ENCODE measurements around the gene SEMG2.

Gene SEMG2

DNA sequence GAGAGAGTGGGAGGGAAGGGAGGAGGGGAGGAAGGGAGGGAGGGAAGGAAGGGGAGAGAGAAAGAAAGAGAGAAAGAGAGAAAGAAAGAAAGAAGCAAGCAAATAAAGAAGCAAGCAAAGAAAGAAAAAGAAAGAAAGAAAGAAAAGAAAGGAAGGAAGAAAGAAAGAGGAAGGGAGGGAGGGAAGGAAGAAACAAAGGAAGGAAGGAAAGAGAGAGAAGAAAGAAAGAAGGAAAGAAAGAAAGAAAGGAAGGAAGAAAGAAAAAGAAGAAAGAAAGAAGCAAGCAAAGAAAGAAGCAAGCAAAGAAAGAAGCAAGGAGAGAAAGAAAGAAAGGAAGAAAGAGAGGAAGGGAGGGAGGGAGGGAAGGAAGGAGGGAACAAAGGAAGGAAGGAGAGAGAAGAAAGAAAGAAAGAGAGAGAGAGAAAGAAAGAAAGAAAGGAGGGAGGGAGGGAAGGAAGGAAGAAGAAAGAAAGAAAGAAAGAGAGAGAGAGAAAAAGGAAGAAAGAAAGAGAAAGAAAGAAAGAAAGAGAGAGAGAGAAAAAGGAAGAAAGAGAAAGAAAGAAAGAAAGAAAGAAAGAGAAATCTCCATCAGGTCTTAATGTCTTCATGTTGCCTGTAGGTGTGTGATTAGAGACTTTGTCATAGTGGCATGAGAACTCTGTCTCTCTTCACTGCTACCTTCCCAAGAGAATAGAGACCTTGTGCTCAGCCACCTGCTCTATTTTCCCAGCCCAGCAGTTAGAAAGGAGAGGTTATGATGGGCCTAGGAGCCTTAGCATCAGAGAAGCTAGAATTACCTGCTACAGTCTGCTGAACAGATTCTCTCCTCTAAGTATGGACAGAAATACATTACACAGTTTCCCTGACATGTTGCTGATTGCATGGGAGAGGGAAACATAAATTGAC is 9.4 kb upstream of the SEMG2 start:
- DNase-seq (no peak), ATAC-seq (no peak)
- Mint-ChIP-seq H3K36me3 (ENCODE audit: low read depth) (no peaks in the 10 kb centered on the region), H3K9me3 (no peaks in the 10 kb centered on the region), H3K27me3 (peaks cover 24% of the 10 kb centered on the region), H3K27ac (no peak overlapping the region), H3K4me3 (no peak overlapping the region), H3K4me1 (no peaks in the 10 kb centered on the region)

DNA sequence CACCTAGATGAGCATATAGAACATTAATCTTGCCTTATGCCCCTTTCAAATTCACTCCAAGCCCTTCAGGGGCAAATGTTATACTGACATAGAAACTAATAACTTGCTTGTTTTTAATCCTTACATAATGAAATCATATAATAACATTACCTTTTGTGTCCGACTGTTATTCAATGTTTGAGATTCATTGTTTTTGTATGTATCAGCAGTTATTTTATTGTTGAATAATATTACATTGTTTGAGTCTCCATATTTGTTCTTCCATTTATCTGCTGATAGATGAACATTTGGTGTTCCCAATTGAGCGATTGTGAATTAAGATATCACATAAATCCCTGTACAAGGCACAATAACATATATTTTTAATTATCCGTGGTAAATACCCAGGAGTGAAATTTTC is 8.3 kb upstream of the SEMG2 start:
- no peak overlapping the region for H3K27ac Mint-ChIP-seq
- H3K4me3 Mint-ChIP-seq, result no peak overlapping the region
- ATAC-seq (no peak), DNase-seq (no peak)
- H3K36me3 Mint-ChIP-seq (ENCODE audit: low read depth), result no peaks in the 10 kb centered on the region
- peaks cover 18% of the 10 kb centered on the region for H3K27me3 Mint-ChIP-seq
- H3K4me1 Mint-ChIP-seq, result no peaks in the 10 kb centered on the region
- H3K9me3 Mint-ChIP-seq, result no peaks in the 10 kb centered on the region

DNA sequence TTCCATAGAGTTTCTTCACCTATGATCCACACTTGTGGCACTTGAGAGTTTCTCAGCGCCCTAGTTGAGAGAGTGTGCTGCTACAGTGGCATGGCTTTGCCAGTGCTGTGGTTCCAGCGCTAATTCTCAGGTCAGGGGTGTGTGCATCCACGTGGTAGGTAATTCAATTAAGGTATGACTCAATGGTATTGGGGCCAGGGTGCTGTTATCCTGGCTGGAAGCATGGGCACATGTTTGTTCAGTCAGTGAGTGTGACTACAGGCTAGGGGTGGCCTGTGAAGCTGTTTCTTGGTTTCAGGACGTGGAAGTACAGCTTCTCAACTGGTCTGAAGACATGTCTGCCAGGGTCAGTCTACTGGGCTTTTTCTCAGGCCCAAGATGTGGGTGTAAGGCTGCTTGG is 3.0 kb upstream of the SEMG2 start:
- Mint-ChIP-seq H3K27ac (no peak overlapping the region), H3K9me3 (no peaks in the 10 kb centered on the region), H3K27me3 (peaks cover 25% of the 10 kb centered on the region), H3K36me3 (ENCODE audit: low read depth) (no peaks in the 10 kb centered on the region), H3K4me1 (no peaks in the 10 kb centered on the region), H3K4me3 (no peak overlapping the region)
- DNase-seq (no peak), ATAC-seq (no peak)

GRCh38 chr20:45218636-45219035 is 2.5 kb upstream of the SEMG2 start:
- H3K27me3 Mint-ChIP-seq, result peaks cover 25% of the 10 kb centered on the region
- DNase-seq (no peak), ATAC-seq (no peak)
- H3K36me3 Mint-ChIP-seq (ENCODE audit: low read depth), result no peaks in the 10 kb centered on the region
- H3K27ac Mint-ChIP-seq, result no peak overlapping the region
- no peak overlapping the region for H3K4me3 Mint-ChIP-seq
- H3K9me3 Mint-ChIP-seq, result no peaks in the 10 kb centered on the region
- H3K4me1 Mint-ChIP-seq, result no peaks in the 10 kb centered on the region

GRCh38 chr20:45223136-45223535 is 2.0 kb downstream of the SEMG2 start:
- DNase-seq (no peak), ATAC-seq (no peak)
- Mint-ChIP-seq H3K36me3 (ENCODE audit: low read depth) (no peaks in the 10 kb centered on the region), H3K27ac (no peak overlapping the region), H3K4me1 (no peaks in the 10 kb centered on the region), H3K9me3 (no peaks in the 10 kb centered on the region), H3K4me3 (no peak overlapping the region), H3K27me3 (peaks cover 30% of the 10 kb centered on the region)

- Mint-ChIP-seq H3K9me3 (no peaks in the 10 kb centered on the region), H3K4me1 (no peaks in the 10 kb centered on the region), H3K4me3 (no peak overlapping the region), H3K27me3 (peaks cover 21% of the 10 kb centered on the region), H3K36me3 (ENCODE audit: low read depth) (no peaks in the 10 kb centered on the region), H3K27ac (no peak overlapping the region)
- ATAC-seq (no peak), DNase-seq (no peak)
Measured at GRCh38 chr20:45226287-45226686, 5.1 kb downstream of the SEMG2 start.

DNA sequence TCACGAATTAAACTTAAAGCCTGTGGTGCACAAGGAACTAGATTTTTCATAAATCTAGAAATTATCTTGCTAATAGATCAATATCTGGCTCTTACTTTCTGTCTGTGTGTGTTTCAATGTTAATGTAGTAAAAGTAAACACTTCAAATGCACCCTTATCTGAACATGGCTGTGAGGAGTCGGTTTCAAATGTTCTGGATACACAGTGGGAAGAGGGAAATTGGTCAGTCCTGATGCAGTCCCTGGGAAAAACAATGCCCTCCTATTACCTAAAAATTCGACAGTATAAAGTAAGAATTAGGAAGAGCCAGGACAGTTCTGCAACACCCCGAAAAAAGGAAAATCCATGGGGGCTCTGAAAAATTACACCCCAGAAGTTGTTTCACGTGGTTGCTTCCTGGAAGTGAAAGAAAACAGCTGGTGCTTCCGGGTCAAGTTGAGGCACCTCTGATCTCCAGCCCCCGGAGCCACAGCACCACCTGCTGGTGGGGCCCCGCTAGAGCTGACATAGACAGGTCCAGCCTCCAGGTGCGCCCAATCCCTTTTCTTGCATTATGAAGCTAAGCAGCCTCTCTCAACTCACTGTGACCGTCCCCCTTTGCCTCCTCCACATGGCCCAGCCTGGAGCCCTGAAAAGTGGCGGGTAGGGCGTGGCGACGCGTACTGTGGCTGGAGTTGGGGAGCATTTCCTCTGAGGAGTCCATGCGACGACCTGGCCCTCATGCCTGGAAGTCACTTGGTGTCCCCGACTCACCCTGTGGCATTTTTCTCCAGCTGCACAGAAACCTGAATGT is 8.3 kb downstream of the SEMG2 start:
- DNase-seq (peak; percentile 71), ATAC-seq (peak; percentile 52)
- Mint-ChIP-seq H3K27ac (no peak overlapping the region), H3K9me3 (peaks cover 6% of the 10 kb centered on the region), H3K4me1 (no peaks in the 10 kb centered on the region), H3K36me3 (ENCODE audit: low read depth) (no peaks in the 10 kb centered on the region), H3K27me3 (peaks cover 17% of the 10 kb centered on the region), H3K4me3 (no peak overlapping the region)

GRCh38 chr20:45230631-45231030 is 9.5 kb downstream of the SEMG2 start:
- H3K4me3 Mint-ChIP-seq, result no peak overlapping the region

GRCh38 chr20:45235995-45236394 is 14.8 kb downstream of the SEMG2 start:
- Mint-ChIP-seq H3K4me1 (no peaks in the 10 kb centered on the region), H3K36me3 (ENCODE audit: low read depth) (no peaks in the 10 kb centered on the region), H3K27ac (no peak overlapping the region), H3K9me3 (peaks cover 7% of the 10 kb centered on the region), H3K4me3 (no peak overlapping the region), H3K27me3 (peaks cover 29% of the 10 kb centered on the region)
- DNase-seq (no peak), ATAC-seq (no peak)

More at GRCh38 chr20:45230631-45231030, 9.5 kb downstream of the SEMG2 start:
- Mint-ChIP-seq H3K9me3 (peaks cover 7% of the 10 kb centered on the region), H3K27ac (no peak overlapping the region), H3K27me3 (peaks cover 14% of the 10 kb centered on the region), H3K4me1 (no peaks in the 10 kb centered on the region), H3K36me3 (ENCODE audit: low read depth) (no peaks in the 10 kb centered on the region)
- ATAC-seq (no peak), DNase-seq (no peak)

- H3K36me3 Mint-ChIP-seq (ENCODE audit: low read depth), result no peaks in the 10 kb centered on the region
- H3K27me3 Mint-ChIP-seq, result peaks cover 37% of the 10 kb centered on the region
- no peak overlapping the region for H3K27ac Mint-ChIP-seq
- no peak for DNase-seq
- no peak for ATAC-seq
- peaks cover 7% of the 10 kb centered on the region for H3K9me3 Mint-ChIP-seq
- no peaks in the 10 kb centered on the region for H3K4me1 Mint-ChIP-seq
- no peak overlapping the region for H3K4me3 Mint-ChIP-seq
Measured at GRCh38 chr20:45238139-45238538, 17.0 kb downstream of the SEMG2 start.

DNA sequence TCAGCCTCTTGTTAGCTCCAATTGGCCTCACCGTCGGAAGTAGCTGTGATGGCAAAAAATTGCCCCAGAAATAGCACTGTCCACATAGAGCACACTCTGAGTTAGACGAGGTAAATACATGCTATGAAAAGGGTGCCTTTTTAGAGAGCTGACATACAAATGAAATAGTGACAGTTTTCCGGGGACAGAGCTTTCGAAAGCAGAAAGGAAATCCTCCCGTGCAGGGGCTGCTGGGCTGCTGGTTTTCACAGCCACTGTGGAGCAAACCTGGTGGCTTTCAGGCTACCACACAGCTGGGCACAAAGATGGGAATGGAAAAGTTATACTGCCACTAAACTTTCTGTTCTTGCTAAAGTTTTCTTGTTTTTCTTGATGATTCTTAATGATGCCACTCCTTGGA is 24.9 kb downstream of the SEMG2 start:
- Mint-ChIP-seq H3K9me3 (no peaks in the 10 kb centered on the region), H3K27me3 (peaks cover 60% of the 10 kb centered on the region), H3K36me3 (ENCODE audit: low read depth) (no peaks in the 10 kb centered on the region), H3K4me1 (no peaks in the 10 kb centered on the region), H3K27ac (no peak overlapping the region), H3K4me3 (no peak overlapping the region)
- ATAC-seq, result no peak
- DNase-seq, result no peak

DNA sequence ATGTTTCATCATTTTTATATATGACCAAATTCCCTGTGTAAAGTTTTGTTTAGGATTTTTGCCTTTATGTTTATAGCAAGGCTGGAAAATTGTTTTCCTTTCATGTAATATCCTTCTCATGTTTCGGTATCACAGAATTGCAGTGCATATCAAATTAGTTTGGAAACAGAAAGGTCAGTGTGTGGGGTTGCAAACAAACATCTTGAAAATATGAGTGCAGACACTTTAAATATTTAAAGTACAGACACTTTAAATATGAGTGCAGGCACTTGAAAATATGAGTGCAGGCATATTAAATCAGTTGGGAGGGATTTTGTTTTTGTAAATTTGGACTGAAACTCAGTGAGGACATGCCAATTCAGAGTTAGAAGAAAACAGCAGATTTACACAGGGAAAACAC is 26.7 kb downstream of the SEMG2 start:
- Mint-ChIP-seq H3K36me3 (ENCODE audit: low read depth) (no peaks in the 10 kb centered on the region), H3K9me3 (no peaks in the 10 kb centered on the region), H3K4me1 (no peaks in the 10 kb centered on the region), H3K4me3 (no peak overlapping the region), H3K27ac (no peak overlapping the region), H3K27me3 (peaks cover 69% of the 10 kb centered on the region)
- ATAC-seq, result no peak
- DNase-seq, result no peak

- H3K27ac Mint-ChIP-seq, result no peak overlapping the region
- ATAC-seq (no peak), DNase-seq (no peak)
- no peaks in the 10 kb centered on the region for H3K36me3 Mint-ChIP-seq (ENCODE audit: low read depth)
- no peaks in the 10 kb centered on the region for H3K4me1 Mint-ChIP-seq
- no peak overlapping the region for H3K4me3 Mint-ChIP-seq
- H3K27me3 Mint-ChIP-seq, result peaks cover 62% of the 10 kb centered on the region
- H3K9me3 Mint-ChIP-seq, result no peaks in the 10 kb centered on the region
Measured at GRCh38 chr20:45248609-45249008, 27.4 kb downstream of the SEMG2 start.

GRCh38 chr20:45251884-45252560 is 30.8 kb downstream of the SEMG2 start:
- Mint-ChIP-seq H3K9me3 (no peaks in the 10 kb centered on the region), H3K27ac (no peak overlapping the region), H3K4me3 (no peak overlapping the region), H3K27me3 (peaks cover 45% of the 10 kb centered on the region), H3K4me1 (no peaks in the 10 kb centered on the region), H3K36me3 (ENCODE audit: low read depth) (no peaks in the 10 kb centered on the region)
- no peak for DNase-seq
- no peak for ATAC-seq

GRCh38 chr20:45253261-45253660 is 32.1 kb downstream of the SEMG2 start:
- H3K4me1 Mint-ChIP-seq, result no peaks in the 10 kb centered on the region
- no peak for DNase-seq
- no peak for ATAC-seq
- no peaks in the 10 kb centered on the region for H3K9me3 Mint-ChIP-seq
- peaks cover 35% of the 10 kb centered on the region for H3K27me3 Mint-ChIP-seq
- no peak overlapping the region for H3K4me3 Mint-ChIP-seq
- H3K36me3 Mint-ChIP-seq (ENCODE audit: low read depth), result no peaks in the 10 kb centered on the region
- no peak overlapping the region for H3K27ac Mint-ChIP-seq

Data from activated naive CD8-positive, alpha-beta T cell treated with anti-CD3 and anti-CD28 coated beads, Interleukin-2, amount 50 U/mL, for 24 hours (primary cell).